ENCODE measurements around the gene NUDT3.

GRCh38 chr6:34322732-34323131 is 69.7 kb downstream of the NUDT3 start:
- no peak for TF ChIP-seq ZFX (IDR thresholded peaks at IDR 0.05)
- TF ChIP-seq CTCF (conservative IDR thresholded peaks at IDR 0.05) = no peak
